ENCODE data around the gene SMYD1.

DNA sequence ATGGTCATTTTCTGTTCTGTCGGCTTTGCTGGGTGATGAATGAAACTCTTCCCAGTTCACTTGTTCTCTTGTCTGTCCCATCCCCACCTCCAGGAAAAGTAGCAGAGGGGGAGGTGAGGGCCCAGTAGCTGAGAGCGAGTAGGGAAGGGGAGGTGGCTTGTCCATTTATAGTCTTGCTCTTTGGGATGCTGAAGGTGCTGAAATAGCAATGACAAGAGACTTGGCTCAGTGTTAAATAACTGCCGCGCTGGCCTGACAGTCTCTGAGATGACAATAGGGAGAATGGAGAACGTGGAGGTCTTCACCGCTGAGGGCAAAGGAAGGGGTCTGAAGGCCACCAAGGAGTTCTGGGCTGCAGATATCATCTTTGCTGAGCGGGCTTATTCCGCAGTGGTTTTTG, at the start of gene SMYD1:
- no peak for TF ChIP-seq POLR2A (IDR thresholded peaks at IDR 0.05)
- TF ChIP-seq, protein P1, sequence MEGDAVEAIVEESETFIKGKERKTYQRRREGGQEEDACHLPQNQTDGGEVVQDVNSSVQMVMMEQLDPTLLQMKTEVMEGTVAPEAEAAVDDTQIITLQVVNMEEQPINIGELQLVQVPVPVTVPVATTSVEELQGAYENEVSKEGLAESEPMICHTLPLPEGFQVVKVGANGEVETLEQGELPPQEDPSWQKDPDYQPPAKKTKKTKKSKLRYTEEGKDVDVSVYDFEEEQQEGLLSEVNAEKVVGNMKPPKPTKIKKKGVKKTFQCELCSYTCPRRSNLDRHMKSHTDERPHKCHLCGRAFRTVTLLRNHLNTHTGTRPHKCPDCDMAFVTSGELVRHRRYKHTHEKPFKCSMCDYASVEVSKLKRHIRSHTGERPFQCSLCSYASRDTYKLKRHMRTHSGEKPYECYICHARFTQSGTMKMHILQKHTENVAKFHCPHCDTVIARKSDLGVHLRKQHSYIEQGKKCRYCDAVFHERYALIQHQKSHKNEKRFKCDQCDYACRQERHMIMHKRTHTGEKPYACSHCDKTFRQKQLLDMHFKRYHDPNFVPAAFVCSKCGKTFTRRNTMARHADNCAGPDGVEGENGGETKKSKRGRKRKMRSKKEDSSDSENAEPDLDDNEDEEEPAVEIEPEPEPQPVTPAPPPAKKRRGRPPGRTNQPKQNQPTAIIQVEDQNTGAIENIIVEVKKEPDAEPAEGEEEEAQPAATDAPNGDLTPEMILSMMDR (IDR thresholded peaks at IDR 0.05), result no peak
